ENCODE data around the gene TLNRD1.

TLNRD1 gene

GRCh38 chr15:81001152-81002008 is 657 bp downstream of the TLNRD1 start:
- TF ChIP-seq CTCF (IDR thresholded peaks at IDR 0.05; ENCODE audit: unreplicated experiment in 3 of 3): no peak
- H3K27me3 Mint-ChIP-seq (ENCODE audit: low read depth): no peaks in the 10 kb centered on the region
- H3K9me3 Mint-ChIP-seq: no peaks in the 10 kb centered on the region
- no peak overlapping the region for H3K27ac Mint-ChIP-seq
- peaks cover 20% of the 10 kb centered on the region for H3K4me1 Mint-ChIP-seq
- peaks cover 16% of the 10 kb centered on the region for H3K36me3 Mint-ChIP-seq (ENCODE audit: low read depth)
- H3K4me3 Mint-ChIP-seq: peak overlapping the region; percentile 94 to 97 (median 94)

GRCh38 chr15:81002009-81002330 is 1.2 kb downstream of the TLNRD1 start:
- Mint-ChIP-seq H3K9me3 (no peaks in the 10 kb centered on the region), H3K4me1 (peaks cover 20% of the 10 kb centered on the region)

GRCh38 chr15:81002331-81003096 is 1.8 kb downstream of the TLNRD1 start:
- no peaks in the 10 kb centered on the region for H3K9me3 Mint-ChIP-seq
- H3K4me3 Mint-ChIP-seq: peak overlapping the region; percentile 53 to 70 (median 66)
- no peak for TF ChIP-seq CTCF (IDR thresholded peaks at IDR 0.05; ENCODE audit: unreplicated experiment in 3 of 3)
- H3K4me1 Mint-ChIP-seq: peaks cover 20% of the 10 kb centered on the region
- H3K27ac Mint-ChIP-seq: no peak overlapping the region
- H3K36me3 Mint-ChIP-seq (ENCODE audit: low read depth): peaks cover 16% of the 10 kb centered on the region
- H3K27me3 Mint-ChIP-seq (ENCODE audit: low read depth): no peaks in the 10 kb centered on the region

More at GRCh38 chr15:81002009-81002330, 1.2 kb downstream of the TLNRD1 start:
- Mint-ChIP-seq H3K27me3 (ENCODE audit: low read depth) (no peaks in the 10 kb centered on the region), H3K27ac (no peak overlapping the region), H3K4me3 (peak overlapping the region; percentile 79 to 81 (median 80)), H3K36me3 (ENCODE audit: low read depth) (peaks cover 16% of the 10 kb centered on the region)
- TF ChIP-seq CTCF (IDR thresholded peaks at IDR 0.05; ENCODE audit: unreplicated experiment in 3 of 3): no peak

- Mint-ChIP-seq H3K4me1 (peaks cover 20% of the 10 kb centered on the region), H3K27me3 (ENCODE audit: low read depth) (no peaks in the 10 kb centered on the region), H3K4me3 (peak overlapping the region in 2 of 3 experiments; percentile 78 to 82), H3K9me3 (no peaks in the 10 kb centered on the region), H3K27ac (no peak overlapping the region), H3K36me3 (ENCODE audit: low read depth) (peaks cover 16% of the 10 kb centered on the region)
- no peak for TF ChIP-seq CTCF (IDR thresholded peaks at IDR 0.05; ENCODE audit: unreplicated experiment in 3 of 3)
These were observed 2.3 kb downstream of the TLNRD1 start for GRCh38 chr15:81003097-81003350.

GRCh38 chr15:81006124-81006523 is 5.4 kb downstream of the TLNRD1 start:
- no peaks in the 10 kb centered on the region for H3K9me3 Mint-ChIP-seq
- peaks cover 13% of the 10 kb centered on the region for H3K4me1 Mint-ChIP-seq
- H3K4me3 Mint-ChIP-seq: no peak overlapping the region
- TF ChIP-seq CTCF (IDR thresholded peaks at IDR 0.05; ENCODE audit: unreplicated experiment in 3 of 3): no peak
- peaks cover 16% of the 10 kb centered on the region for H3K36me3 Mint-ChIP-seq (ENCODE audit: low read depth)
- H3K27ac Mint-ChIP-seq: no peak overlapping the region
- H3K27me3 Mint-ChIP-seq (ENCODE audit: low read depth): no peaks in the 10 kb centered on the region

Measured in nephron (organoid).